HepG2 (cell line): ENCODE results near the gene SLC6A6. TPM values are rescaled to one million over a fixed set of nuclear protein-coding genes. Genes with fewer than 3 reads are reported as not detected.

Experiments
- DMTF1 ChIP-seq: sonication (generic); formaldehyde crosslinking; IDR thresholded peaks from 2 replicates; pipeline ENCODE4 v1.4.0; 2020; ENCODE audit warnings: mild to moderate bottlenecking, missing genetic modification reagents
- ETV5 ChIP-seq: IDR thresholded peaks from 2 replicates; pipeline ENCODE4 v1.6.1; 2018; ENCODE audit warnings: missing biosample characterization, missing genetic modification reagents, inconsistent platforms, borderline replicate concordance
- FOXK2 ChIP-seq: fragments of 450-650 bp; IDR thresholded peaks from 2 replicates; pipeline ENCODE4 v1.6.1; 2016
- GMEB2 ChIP-seq: IDR thresholded peaks from 2 replicates; pipeline ENCODE4 v1.6.1; 2016; ENCODE audit warnings: missing biosample characterization, missing genetic modification reagents, low read depth
- HINFP ChIP-seq: sonication (generic); formaldehyde crosslinking; IDR thresholded peaks from 2 replicates; pipeline ENCODE4 v1.4.0; 2020; ENCODE audit warnings: low read depth, mild to moderate bottlenecking, missing genetic modification reagents
- HMGXB4 ChIP-seq, 2 experiments: sonication (generic) in 1 of 2; formaldehyde crosslinking in 1 of 2; IDR thresholded peaks; 2 replicates each; pipeline versions ENCODE4 v1.4.0 to v1.6.1; 2018 to 2020; ENCODE audit warnings: missing genetic modification reagents in 2 of 2, borderline replicate concordance in 1 of 2, low read depth in 1 of 2, mild to moderate bottlenecking in 1 of 2, missing biosample characterization in 1 of 2
- ISX ChIP-seq: sonication (generic); formaldehyde crosslinking; conservative IDR thresholded peaks from 2 replicates; pipeline ENCODE4 v1.5.0; 2020; ENCODE audit warnings: missing genetic modification reagents
- KMT2B ChIP-seq: IDR thresholded peaks from 2 replicates; pipeline ENCODE4 v1.6.1; 2016; ENCODE audit warnings: missing genetic modification reagents, missing compliant biosample characterization
- MIXL1 ChIP-seq: IDR thresholded peaks from 2 replicates; pipeline ENCODE4 v1.6.1; 2016
- NAIF1 ChIP-seq: sonication (generic); formaldehyde crosslinking; IDR thresholded peaks from 2 replicates; pipeline ENCODE4 v1.5.0; 2020; ENCODE audit warnings: mild to moderate bottlenecking, missing genetic modification reagents, borderline replicate concordance
- NFKB2 ChIP-seq: sonication (generic); formaldehyde crosslinking; IDR thresholded peaks from 2 replicates; pipeline ENCODE4 v1.4.0; 2020; ENCODE audit warnings: missing genetic modification reagents, borderline replicate concordance
- PAF1 ChIP-seq: IDR thresholded peaks from 2 replicates; pipeline ENCODE4 v1.6.1; 2016; ENCODE audit warnings: missing genetic modification reagents, missing compliant biosample characterization
- PHF21A ChIP-seq: sonication (generic); formaldehyde crosslinking; IDR thresholded peaks from 2 replicates; pipeline ENCODE4 v1.5.0; 2020; ENCODE audit warnings: mild to moderate bottlenecking, missing genetic modification reagents
- RAD51 ChIP-seq: fragments of 450-650 bp; IDR thresholded peaks from 2 replicates; pipeline ENCODE4 v1.6.1; 2016; ENCODE audit warnings: borderline replicate concordance
- RARA ChIP-seq: IDR thresholded peaks from 2 replicates; pipeline ENCODE4 v1.6.1; 2016; ENCODE audit warnings: missing genetic modification reagents, missing compliant biosample characterization
- RFX3 ChIP-seq: IDR thresholded peaks from 2 replicates; pipeline ENCODE4 v1.6.1; 2016; ENCODE audit warnings: missing biosample characterization, missing genetic modification reagents
- ZBTB8A ChIP-seq: sonication (generic); formaldehyde crosslinking; IDR thresholded peaks from 2 replicates; pipeline ENCODE4 v1.4.0; 2020; ENCODE audit warnings: mild to moderate bottlenecking, low read depth, missing genetic modification reagents, borderline replicate concordance
- ZNF251 ChIP-seq: sonication (generic); formaldehyde crosslinking; IDR thresholded peaks from 2 replicates; pipeline ENCODE4 v1.9.0; 2021; ENCODE audit warnings: mild to moderate bottlenecking, missing genetic modification reagents
- ZNF263 ChIP-seq: sonication (generic); formaldehyde crosslinking; IDR thresholded peaks from 2 replicates; pipeline ENCODE4 v1.4.0; 2020; ENCODE audit warnings: missing genetic modification reagents
- ZNF33B ChIP-seq: sonication (generic); formaldehyde crosslinking; IDR thresholded peaks from 2 replicates; pipeline ENCODE4 v1.5.1; 2020; ENCODE audit warnings: mild to moderate bottlenecking, missing genetic modification reagents
- ZNF530 ChIP-seq: sonication (generic); formaldehyde crosslinking; IDR thresholded peaks from 2 replicates; pipeline ENCODE4 v1.5.0; 2020; ENCODE audit warnings: low read depth, mild to moderate bottlenecking, missing genetic modification reagents
- ZNF556 ChIP-seq: sonication (generic); formaldehyde crosslinking; IDR thresholded peaks from 2 replicates; pipeline ENCODE4 v1.4.0; 2020; ENCODE audit warnings: mild to moderate bottlenecking, missing genetic modification reagents, borderline replicate concordance
- ZNF605 ChIP-seq: sonication (generic); formaldehyde crosslinking; IDR thresholded peaks from 2 replicates; pipeline ENCODE4 v1.8.0; 2022; ENCODE audit warnings: mild to moderate bottlenecking, missing genetic modification reagents
- ZNF768 ChIP-seq: sonication (generic); formaldehyde crosslinking; IDR thresholded peaks from 2 replicates; pipeline ENCODE4 v1.4.0; 2020; ENCODE audit warnings: missing genetic modification reagents
- polyA plus RNA-seq, 8 experiments: library from polyadenylated mRNA; depleted of rRNA in 3 of 8; stranded (reverse) in 7 of 8; unstranded in 1 of 8; fragments of >200 nt; fragmentation: Illumina TruSeq in 4 of 8; extraction: Trizol in 4 of 8; gene quantifications; 2 replicates each; pipeline versions ENCODE4 v1.2.1 to v1.2.3, GENCODE V29; 2011 to 2016; ENCODE audit warnings: low read depth in 4 of 8, missing spikeins in 1 of 8, mixed read lengths in 1 of 8; ENCODE audit not compliant: insufficient read depth in 1 of 8
- total RNA-seq, 5 experiments: library from RNA; depleted of rRNA; stranded (reverse); fragments of >200 nt; fragmentation: Illumina TruSeq; extraction: Trizol; gene quantifications; 2 replicates each; pipeline ENCODE4 v1.2.3, GENCODE V29; 2016; ENCODE audit warnings: low read depth in 1 of 5

SLC6A6 gene
- total and polyA plus RNA-seq, 2 of the 13 experiments (the other 11 are each of a cell fraction or from before 2014, with no cell fraction given): 14.1 to 20.7 TPM

GRCh38 chr3:14418296-14419250, 16.2 kb downstream of the SLC6A6 start (continued):
- TF ChIP-seq PHF21A (CRISPR knock-in tag) (peak; percentile 79), DMTF1 (no peak), RARA (CRISPR knock-in tag) (peak; percentile 36; the same call in 1 of the 2 replicates), ZNF530 (no peak), HMGXB4 (CRISPR knock-in tag; IDR thresholded peaks at IDR 0.05; ENCODE audit: borderline replicate concordance in 1 of 2, low read depth in 1 of 2) (peak in 1 of 2 experiments; percentile 31; a peak in 1 of 4 replicates), ZNF605 (CRISPR knock-in tag) (no peak), RFX3 (CRISPR knock-in tag) (no peak), RAD51 (no peak), PAF1 (no peak), GMEB2 (CRISPR knock-in tag) (no peak), ZNF33B (CRISPR knock-in tag) (no peak), KMT2B (no peak), NAIF1 (CRISPR knock-in tag) (no peak), ZBTB8A (CRISPR knock-in tag) (no peak), MIXL1 (CRISPR knock-in tag) (no peak; the same call in 1 of the 2 replicates), ZNF556 (CRISPR knock-in tag) (peak; percentile 65; the same call in 1 of the 2 replicates), ZNF768 (no peak), NFKB2 (CRISPR knock-in tag) (0 out of 2 replicates have a peak, but pooled peaks have one; percentile 21), ZNF251 (CRISPR knock-in tag) (no peak), FOXK2 (no peak), ISX (CRISPR knock-in tag) (no peak), ZNF263 (CRISPR knock-in tag) (no peak), ETV5 (peak; percentile 51; the same call in 1 of the 2 replicates), HINFP (CRISPR knock-in tag) (no peak)
